Mesothelial cell of epicardium (in vitro differentiated cells): Measurements from ENCODE around the gene PMEL. TPM values are rescaled to one million over a fixed set of nuclear protein-coding genes. Genes with fewer than 3 reads are reported as not detected.

Source experiments
- DNase-seq, 2 experiments: peaks; one replicate each; pipeline ENCODE4 v3.0.0; 2021; ENCODE audit warnings: low spot score in 2 of 2; ENCODE audit not compliant: unreplicated experiment in 2 of 2
- H3K27ac Mint-ChIP-seq: 2 replicates; pipeline ENCODE4 v1.8.0; 2021; ENCODE audit warnings: mixed read lengths
- H3K27me3 Mint-ChIP-seq: 2 replicates; pipeline ENCODE4 v1.8.0; 2021; ENCODE audit warnings: low read depth, mixed read lengths
- H3K36me3 Mint-ChIP-seq: 2 replicates; pipeline ENCODE4 v1.8.0; 2021; ENCODE audit warnings: mixed read lengths
- H3K4me1 Mint-ChIP-seq: 2 replicates; pipeline ENCODE4 v1.8.0; 2021; ENCODE audit warnings: mixed read lengths
- H3K4me3 Mint-ChIP-seq: 2 replicates; pipeline ENCODE4 v1.8.0; 2021; ENCODE audit warnings: mild to moderate bottlenecking, moderate library complexity, mixed read lengths
- H3K9me3 Mint-ChIP-seq: 2 replicates; pipeline ENCODE4 v1.8.0; 2021; ENCODE audit warnings: mixed read lengths
- total RNA-seq: library from RNA; stranded (reverse); gene quantifications from 3 replicates; pipeline ENCODE4 v1.2.1, GENCODE V29; 2021
- TF ChIP-seq, protein P1 (sequence below): fragments of 200-600 bp; sonication (generic); IDR thresholded peaks from one replicate; pipeline ENCODE4 v1.5.0; 2021; ENCODE audit warnings: antibody characterized with exemption; ENCODE audit not compliant: unreplicated experiment

PMEL gene
- total RNA-seq, 1 donor from 2014 or later, result 5.3 TPM

DNA sequence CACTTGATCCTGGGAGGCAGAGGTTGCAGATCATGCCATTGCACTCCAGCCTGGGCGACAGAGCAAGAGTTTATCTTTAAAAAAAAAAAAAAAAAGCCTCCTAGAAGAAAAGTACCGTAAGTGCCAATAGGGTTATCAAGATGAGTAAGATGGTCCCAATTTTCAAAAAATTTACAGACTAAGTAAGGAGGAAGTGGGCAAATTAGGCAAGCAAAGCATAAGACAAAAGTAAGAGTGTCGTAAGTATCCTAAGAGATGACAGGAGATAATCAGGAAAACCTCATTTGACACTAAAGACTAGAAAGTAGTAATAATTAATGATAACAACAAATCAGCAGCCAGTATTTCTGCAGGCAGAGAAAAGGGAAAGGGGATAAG is 50.4 kb downstream of the PMEL start:
- DNase-seq, result no peak
- H3K36me3 Mint-ChIP-seq, result peaks cover 11% of the 10 kb centered on the region
- H3K9me3 Mint-ChIP-seq, result no peaks in the 10 kb centered on the region
- H3K4me1 Mint-ChIP-seq, result no peaks in the 10 kb centered on the region
- no peak overlapping the region for H3K27ac Mint-ChIP-seq
- TF ChIP-seq, protein P1, sequence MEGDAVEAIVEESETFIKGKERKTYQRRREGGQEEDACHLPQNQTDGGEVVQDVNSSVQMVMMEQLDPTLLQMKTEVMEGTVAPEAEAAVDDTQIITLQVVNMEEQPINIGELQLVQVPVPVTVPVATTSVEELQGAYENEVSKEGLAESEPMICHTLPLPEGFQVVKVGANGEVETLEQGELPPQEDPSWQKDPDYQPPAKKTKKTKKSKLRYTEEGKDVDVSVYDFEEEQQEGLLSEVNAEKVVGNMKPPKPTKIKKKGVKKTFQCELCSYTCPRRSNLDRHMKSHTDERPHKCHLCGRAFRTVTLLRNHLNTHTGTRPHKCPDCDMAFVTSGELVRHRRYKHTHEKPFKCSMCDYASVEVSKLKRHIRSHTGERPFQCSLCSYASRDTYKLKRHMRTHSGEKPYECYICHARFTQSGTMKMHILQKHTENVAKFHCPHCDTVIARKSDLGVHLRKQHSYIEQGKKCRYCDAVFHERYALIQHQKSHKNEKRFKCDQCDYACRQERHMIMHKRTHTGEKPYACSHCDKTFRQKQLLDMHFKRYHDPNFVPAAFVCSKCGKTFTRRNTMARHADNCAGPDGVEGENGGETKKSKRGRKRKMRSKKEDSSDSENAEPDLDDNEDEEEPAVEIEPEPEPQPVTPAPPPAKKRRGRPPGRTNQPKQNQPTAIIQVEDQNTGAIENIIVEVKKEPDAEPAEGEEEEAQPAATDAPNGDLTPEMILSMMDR, result no peak
- no peaks in the 10 kb centered on the region for H3K27me3 Mint-ChIP-seq
- no peak overlapping the region for H3K4me3 Mint-ChIP-seq

DNA sequence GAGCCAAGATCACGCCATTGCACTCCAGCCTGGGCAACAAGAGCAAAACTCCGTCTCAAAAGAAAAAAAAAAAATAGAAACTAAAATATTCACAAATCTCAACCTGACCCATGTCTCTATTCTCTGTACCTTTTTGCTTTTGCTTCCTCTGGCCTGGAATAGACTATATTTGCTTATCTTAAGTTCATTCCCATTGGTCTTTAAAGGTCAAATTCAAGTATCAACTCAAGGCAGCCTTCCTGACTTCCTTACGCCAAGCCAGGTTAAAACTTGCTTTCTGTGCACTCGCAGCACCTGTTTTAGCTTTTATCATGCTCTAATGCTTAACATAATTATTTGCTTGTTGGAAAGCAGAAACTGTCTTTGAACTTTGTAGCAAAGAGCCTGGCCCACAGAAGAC is 52.9 kb downstream of the PMEL start:
- Mint-ChIP-seq H3K4me3 (no peak overlapping the region), H3K9me3 (no peaks in the 10 kb centered on the region), H3K27ac (no peak overlapping the region), H3K27me3 (no peaks in the 10 kb centered on the region), H3K36me3 (peaks cover 11% of the 10 kb centered on the region), H3K4me1 (peaks cover 8% of the 10 kb centered on the region)
- TF ChIP-seq, protein P1, result no peak
- no peak for DNase-seq

DNA sequence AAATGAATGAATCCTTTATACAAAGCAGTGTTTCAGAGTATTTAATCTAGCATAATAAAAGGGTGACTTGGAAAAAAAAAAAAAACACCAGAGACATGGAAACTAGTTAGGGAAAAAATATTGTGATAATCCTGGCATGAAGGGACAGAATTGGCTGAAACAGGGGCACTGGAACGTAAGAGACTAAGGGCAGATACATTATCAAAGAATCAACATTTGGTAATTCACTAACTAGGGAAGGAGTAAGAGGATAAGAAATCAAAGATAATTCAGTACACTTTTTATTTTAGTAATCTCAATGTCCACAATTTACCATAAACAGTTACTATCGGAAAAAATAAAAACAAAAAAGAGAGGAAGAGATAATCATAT is 56.3 kb downstream of the PMEL start:
- DNase-seq, result no peak
- peaks cover 8% of the 10 kb centered on the region for H3K4me1 Mint-ChIP-seq
- TF ChIP-seq, protein P1, result no peak
- H3K9me3 Mint-ChIP-seq, result no peaks in the 10 kb centered on the region
- no peaks in the 10 kb centered on the region for H3K27me3 Mint-ChIP-seq
- peaks cover 6% of the 10 kb centered on the region for H3K36me3 Mint-ChIP-seq
- no peak overlapping the region for H3K4me3 Mint-ChIP-seq
- peak overlapping the region; percentile 10 for H3K27ac Mint-ChIP-seq

DNA sequence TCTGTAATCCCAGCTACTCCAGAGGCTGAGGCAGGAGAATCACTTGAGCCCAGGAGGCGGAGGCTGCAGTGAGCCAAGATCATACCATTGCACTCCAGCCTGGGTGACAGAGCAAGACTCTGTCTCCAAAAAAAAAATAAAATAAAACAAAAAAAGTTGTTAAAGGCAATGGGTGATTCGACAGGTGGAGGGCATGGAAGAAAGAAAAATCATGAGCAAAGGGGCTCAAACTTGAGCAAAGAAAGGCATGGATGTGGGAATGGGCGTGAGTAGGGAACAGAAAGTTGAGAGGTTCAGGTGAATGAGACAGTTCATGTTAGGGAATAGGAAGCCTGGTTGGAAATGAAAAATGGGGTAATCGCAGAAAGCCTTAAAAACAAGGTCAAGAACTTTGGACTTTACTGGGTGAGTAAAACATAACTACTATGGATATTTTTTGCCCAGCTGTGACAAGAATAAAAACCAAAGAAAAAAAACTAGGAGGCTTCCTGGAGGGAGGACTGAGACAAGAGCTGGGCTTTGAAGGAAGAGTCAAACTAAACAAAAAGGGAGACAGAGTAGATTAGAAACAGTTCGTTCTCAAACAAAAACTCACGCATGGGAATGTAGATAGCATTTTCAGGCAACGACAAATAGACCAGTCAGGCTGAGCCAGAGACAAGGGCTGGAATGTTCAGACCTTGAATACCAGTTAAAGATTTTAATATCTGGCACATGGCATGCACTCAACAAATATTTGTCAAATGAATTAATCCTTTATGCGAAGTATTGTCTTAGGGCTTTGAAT is 56.9 kb downstream of the PMEL start:
- TF ChIP-seq, protein P1, result no peak
- no peaks in the 10 kb centered on the region for H3K9me3 Mint-ChIP-seq
- no peak for DNase-seq
- H3K36me3 Mint-ChIP-seq, result peaks cover 4% of the 10 kb centered on the region
- H3K4me3 Mint-ChIP-seq, result no peak overlapping the region
- H3K27me3 Mint-ChIP-seq, result no peaks in the 10 kb centered on the region
- H3K27ac Mint-ChIP-seq, result peak overlapping the region; percentile 67
- H3K4me1 Mint-ChIP-seq, result peaks cover 8% of the 10 kb centered on the region

DNA sequence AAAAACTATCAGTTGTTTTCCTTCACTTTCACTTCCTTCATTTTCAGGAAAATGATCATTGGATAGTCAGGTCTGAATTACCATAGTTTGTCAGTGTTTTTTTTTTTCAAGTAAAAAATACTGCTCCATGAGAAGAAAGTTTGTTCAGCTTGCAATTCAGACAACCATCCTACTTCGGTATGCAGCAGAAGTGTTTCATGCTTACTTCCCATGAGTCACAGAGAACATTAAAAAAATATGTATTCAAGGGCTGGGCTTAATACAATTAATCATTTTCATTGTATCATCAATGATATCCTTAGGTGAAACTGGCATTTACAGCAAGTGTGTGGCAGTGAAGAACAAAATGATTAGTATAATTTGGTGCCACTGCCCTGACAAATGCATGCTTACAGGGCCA is 59.8 kb downstream of the PMEL start:
- Mint-ChIP-seq H3K9me3 (no peaks in the 10 kb centered on the region), H3K4me1 (peaks cover 8% of the 10 kb centered on the region), H3K27me3 (no peaks in the 10 kb centered on the region), H3K4me3 (no peak overlapping the region), H3K36me3 (peaks cover 7% of the 10 kb centered on the region), H3K27ac (no peak overlapping the region)
- no peak for DNase-seq
- TF ChIP-seq, protein P1, result no peak

Other genes starting within 250 kb of the PMEL start
- 58.0 to 63.4 TPM (median 61.6 TPM) in 3 replicates for gene BLOC1S1, start 250.0 kb downstream of the PMEL start, total RNA-seq
- gene RDH5, start 245.6 kb downstream of the PMEL start, total RNA-seq, result 9.7 to 11.2 TPM (median 11.2 TPM) in 3 replicates
- 429 to 438 TPM (median 438 TPM) in 3 replicates for gene CD63, start 237.0 kb downstream of the PMEL start, total RNA-seq
- gene GDF11, start 222.9 kb downstream of the PMEL start, total RNA-seq, result 17.0 to 18.7 TPM (median 18.1 TPM) in 3 replicates
- 67.9 to 73.2 TPM (median 71.5 TPM) in 3 replicates for gene SARNP, start 148.3 kb downstream of the PMEL start, total RNA-seq
- 24.8 to 28.3 TPM (median 26.3 TPM) in 3 replicates for gene ORMDL2, start 148.0 kb downstream of the PMEL start, total RNA-seq
- 37.8 to 38.5 TPM (median 38.3 TPM) in 3 replicates for gene DNAJC14, start 136.5 kb downstream of the PMEL start, total RNA-seq
- gene MMP19, start 123.1 kb downstream of the PMEL start, total RNA-seq, result 3.1 to 3.3 TPM (median 3.3 TPM) in 3 replicates
- gene PYM1, start 38.1 kb downstream of the PMEL start, total RNA-seq, result 21.1 to 23.8 TPM (median 22.9 TPM) in 3 replicates
- 29.7 to 42.2 TPM (median 33.5 TPM) in 3 replicates for gene DGKA, start 34.9 kb downstream of the PMEL start, total RNA-seq
- gene CDK2, start 788 bp upstream of the PMEL start, total RNA-seq, result 52.0 to 54.0 TPM (median 52.4 TPM) in 3 replicates
- gene RAB5B, start 8.0 kb upstream of the PMEL start, total RNA-seq, result 99.3 to 104 TPM (median 101 TPM) in 3 replicates
- 37.1 to 38.9 TPM (median 38.1 TPM) in 3 replicates for gene SUOX, start 31.2 kb upstream of the PMEL start, total RNA-seq
- gene IKZF4, start 55.0 kb upstream of the PMEL start, total RNA-seq, result 16.2 to 22.5 TPM (median 18.6 TPM) in 3 replicates
- gene RPS26, start 75.9 kb upstream of the PMEL start, total RNA-seq, result 20.6 to 25.7 TPM (median 25.2 TPM) in 3 replicates
- gene ERBB3, start 114.1 kb upstream of the PMEL start, total RNA-seq, result 58.2 to 59.1 TPM (median 59.0 TPM) in 3 replicates
- gene PA2G4, start 138.5 kb upstream of the PMEL start, total RNA-seq, result 90.4 to 96.7 TPM (median 91.4 TPM) in 3 replicates
- gene RPL41, start 150.6 kb upstream of the PMEL start, total RNA-seq, result 3,814 to 4,057 TPM (median 4,017 TPM) in 3 replicates
- gene ZC3H10, start 152.2 kb upstream of the PMEL start, total RNA-seq, result 7.8 to 9.2 TPM (median 8.0 TPM) in 3 replicates
- gene ESYT1, start 162.2 kb upstream of the PMEL start, total RNA-seq, result 64.7 to 69.4 TPM (median 67.2 TPM) in 3 replicates
- 150 to 151 TPM (median 150 TPM) in 3 replicates for gene MYL6B, start 186.5 kb upstream of the PMEL start, total RNA-seq
- 800 to 830 TPM (median 827 TPM) in 3 replicates for gene MYL6, start 192.3 kb upstream of the PMEL start, total RNA-seq
- 158 to 177 TPM (median 171 TPM) in 3 replicates for gene SMARCC2, start 223.4 kb upstream of the PMEL start, total RNA-seq